Heart left ventricle (tissue), 16 donors: ENCODE results near the gene SEC14L3. TPM values are rescaled to one million over a fixed set of nuclear protein-coding genes. Genes with fewer than 3 reads are reported as not detected.

ENCODE experiments used
- ATAC-seq, 4 donors: fragments of 200-7000 bp; cut with Tn5 transposase; one replicate each; pipeline ENCODE4 v1.9.1; 2020 to 2022; ENCODE audit warnings: moderate library complexity in 4 of 4, mild to moderate bottlenecking in 3 of 4, moderate number of reproducible peaks in 1 of 4
- DNase-seq, 5 donors: peaks; one replicate each; pipeline ENCODE4 v3.0.0-alpha.2; 2020
- H3K27ac ChIP-seq, 12 donors: fragments of 200-600 bp; sonication (generic) in 4 of 12; one replicate each; pipeline versions ENCODE4 v1.5.0 to v1.8.0; 2016 to 2022; ENCODE audit warnings: mild to moderate bottlenecking in 2 of 12
- H3K27me3 ChIP-seq, 9 donors: fragments of 200-600 bp; sonication (generic) in 2 of 9; one replicate each; pipeline versions ENCODE4 v1.5.1 to v1.8.0; 2016 to 2022; ENCODE audit warnings: mild to moderate bottlenecking in 3 of 9
- H3K36me3 ChIP-seq, 9 donors: fragments of 200-600 bp; sonication (generic) in 2 of 9; one replicate each; pipeline versions ENCODE4 v1.5.0 to v1.8.0; 2018 to 2022; ENCODE audit warnings: mild to moderate bottlenecking in 2 of 9
- H3K4me1 ChIP-seq, 12 donors: fragments of 200-600 bp; sonication (generic) in 4 of 12; one replicate each; pipeline versions ENCODE4 v1.5.0 to v1.8.0; 2016 to 2022; ENCODE audit warnings: mild to moderate bottlenecking in 3 of 12
- H3K4me3 ChIP-seq, 12 donors: fragments of 200-600 bp; sonication (generic) in 4 of 12; one replicate each; pipeline versions ENCODE4 v1.5.0 to v1.8.0; 2017 to 2022; ENCODE audit warnings: mild to moderate bottlenecking in 9 of 12, moderate library complexity in 4 of 12
- H3K9me3 ChIP-seq, 12 donors: fragments of 200-600 bp; sonication (generic) in 4 of 12; one replicate each; pipeline versions ENCODE4 v1.5.0 to v1.8.0; 2016 to 2022; ENCODE audit warnings: mild to moderate bottlenecking in 1 of 12
- CTCF ChIP-seq, 12 donors: fragments of 200-600 bp; sonication (generic) in 4 of 12; IDR thresholded peaks; one replicate each; pipeline versions ENCODE4 v1.5.0 to v1.8.0; 2018 to 2022; ENCODE audit warnings: antibody characterized with exemption in 12 of 12, mild to moderate bottlenecking in 5 of 12
- POLR2A ChIP-seq, 2 donors: fragments of 450-650 bp; IDR thresholded peaks; one replicate each; pipeline ENCODE4 v1.6.1; 2017; ENCODE audit warnings: antibody characterized with exemption in 2 of 2, mild to moderate bottlenecking in 2 of 2, moderate library complexity in 2 of 2
- WGBS, 4 donors: extraction: QIAGEN DNeasy Blood & Tissue Kit in 2 of 4; methylation state at CpG; one replicate each; pipeline versions ENCODE4 v1.1.5 to v1.1.7; 2013 to 2018; 5-methylcytosine and 5-hydroxymethylcytosine counted together
- intact Hi-C, 10 donors: fragments of 100-400 bp; cut with DNase I; formaldehyde crosslinking; loops; one replicate each; pipeline versions ENCODE4 v1.11.1 to v1.14.2; 2022
- polyA plus RNA-seq, 2 donors: library from polyadenylated mRNA; stranded (reverse); fragments of 200-250 nt; gene quantifications; one replicate each; pipeline ENCODE4 v1.2.3, GENCODE V29; 2013
- total RNA-seq, 9 donors: library from RNA; depleted of rRNA in 2 of 9; stranded (reverse); fragments of >200 nt in 2 of 9; fragmentation: NEBNext Ultra II Directional in 3 of 9; extraction: Animal tissue kit (Norgen Biotek cat#: 25700) in 3 of 9; gene quantifications; one replicate each; pipeline versions ENCODE4 v1.1.0 to v1.2.4, GENCODE V29; 2016 to 2023
- donor health status: ischemic (EF 13 %, LVEDD 7.1; RV severe dilation, severe dysfunction).
- donor health status: healthy with polysubstance abuse.
- donor health status: DM: no; HTN: yes; CAD: no.
- donor health status: DM: no; HTN: no; CAD: no.
- donor health status: ischemic (EF 25% LVEDD 6.9; RV normal size, moderate dysfunction).
- donor health status: ischemic (EF 25% LVEDD 5.7; RV mildly dilated, moderate dysfunction).
- donor health status: healthy.
- donor health status: DM: yes; HTN: yes; CAD: no.
- donor health status: ischemic (EF 35%, LVEDD 5.7; RV mildly dilated, moderate dysfunction).
- donor health status: nonischemic (EF 11% LVEDD 7.7; RV severe dilation, severe dysfunction).
- donor health status: DM: yes; HTN: yes; CAD: no.
- donor health status: PGD.
- donor health status: ischemic (EF 29% LVEDD 5.4; RV normal size, mild dysfunction).
- donor health status: nonischemic (EF 23%, LVEDD 6.1; RV moderate dilation, normal function).

Gene SEC14L3
- total and polyA plus RNA-seq, 11 donors, result not detected

GRCh38 chr22:30423301-30423958 lies 48.4 kb downstream of the SEC14L3 start:
- H3K9me3 ChIP-seq, result no peaks in the 10 kb centered on the region
- H3K27ac ChIP-seq, result peak overlapping the region; percentile 87 to 99 (median 96)
- 0 to 1% (median 0%) methylated on average over 37 to 45 of the region's 45 CpGs for WGBS, 4 donors
- peak in 1 of 5 donors; percentile 86 for DNase-seq
- H3K4me3 ChIP-seq, result peak overlapping the region; percentile 41 to 88 (median 71)
- intact Hi-C loops, result loop anchor here in 3 of 10 donors (10.0 kb wide), 2 partner anchors 161 to 181 kb away; partner anchors contain the start of gene TCN2 (in 2 of the 3)
- peak; percentile 54 to 72 (median 66) for ATAC-seq
- H3K4me1 ChIP-seq, result peaks cover 4 to 54% (median 33%) of the 10 kb centered on the region in 12 donors
- peaks cover 0 to 31% (median 15%) of the 10 kb centered on the region in 9 donors for H3K36me3 ChIP-seq
- H3K27me3 ChIP-seq, result no peaks in the 10 kb centered on the region
- TF ChIP-seq CTCF (IDR thresholded peaks at IDR 0.05), result peak in 3 of 12 donors; percentile 8 to 21 (median 16)
- peak in 1 of 2 donors; percentile 77 for TF ChIP-seq POLR2A (IDR thresholded peaks at IDR 0.05)

GRCh38 chr22:30422481-30423300 lies 49.1 kb downstream of the SEC14L3 start:
- TF ChIP-seq CTCF (IDR thresholded peaks at IDR 0.05) (no peak), POLR2A (IDR thresholded peaks at IDR 0.05) (peak in 1 of 2 donors; percentile 45)
- intact Hi-C loops, result loop anchor here in 3 of 10 donors (10.0 kb wide), 2 partner anchors 162 to 182 kb away; partner anchors contain the start of gene TCN2 (in 2 of the 3)
- no peaks in the 10 kb centered on the region for H3K27me3 ChIP-seq
- 35 to 39% (median 38%) methylated on average over 18 of the region's 18 CpGs for WGBS, 4 donors
- H3K36me3 ChIP-seq, result peaks cover 0 to 38% (median 23%) of the 10 kb centered on the region in 9 donors
- H3K4me1 ChIP-seq, result peaks cover 4 to 54% (median 33%) of the 10 kb centered on the region in 12 donors
- H3K9me3 ChIP-seq, result no peaks in the 10 kb centered on the region
- H3K27ac ChIP-seq, result peak overlapping the region; percentile 87 to 99 (median 96)
- peak overlapping the region; percentile 41 to 88 (median 71) for H3K4me3 ChIP-seq
- DNase-seq (peak; percentile 29 to 89 (median 55)), ATAC-seq (peak in 3 of 4 donors; percentile 2 to 59 (median 49))

GRCh38 chr22:30421695-30422480 lies 49.9 kb downstream of the SEC14L3 start:
- Histone ChIP-seq H3K36me3 (peaks cover 0 to 46% (median 31%) of the 10 kb centered on the region in 9 donors), H3K4me3 (peak overlapping the region in 5 of 12 donors; percentile 68 to 88 (median 71)), H3K27me3 (no peaks in the 10 kb centered on the region), H3K9me3 (no peaks in the 10 kb centered on the region), H3K27ac (peak overlapping the region in 10 of 12 donors; percentile 89 to 99 (median 97)), H3K4me1 (peaks cover 4 to 54% (median 33%) of the 10 kb centered on the region in 12 donors)
- TF ChIP-seq CTCF (IDR thresholded peaks at IDR 0.05) (no peak), POLR2A (IDR thresholded peaks at IDR 0.05) (no peak)
- intact Hi-C loops, result loop anchor here in 3 of 10 donors (10.0 kb wide), 2 partner anchors 163 to 183 kb away; partner anchors contain the start of gene TCN2 (in 2 of the 3)
- no peak for ATAC-seq
- no peak for DNase-seq
- WGBS, 4 donors, result 64 to 70% (median 66%) methylated on average over 8 of the region's 8 CpGs
